ENCODE data around the gene MAST1.

DNA sequence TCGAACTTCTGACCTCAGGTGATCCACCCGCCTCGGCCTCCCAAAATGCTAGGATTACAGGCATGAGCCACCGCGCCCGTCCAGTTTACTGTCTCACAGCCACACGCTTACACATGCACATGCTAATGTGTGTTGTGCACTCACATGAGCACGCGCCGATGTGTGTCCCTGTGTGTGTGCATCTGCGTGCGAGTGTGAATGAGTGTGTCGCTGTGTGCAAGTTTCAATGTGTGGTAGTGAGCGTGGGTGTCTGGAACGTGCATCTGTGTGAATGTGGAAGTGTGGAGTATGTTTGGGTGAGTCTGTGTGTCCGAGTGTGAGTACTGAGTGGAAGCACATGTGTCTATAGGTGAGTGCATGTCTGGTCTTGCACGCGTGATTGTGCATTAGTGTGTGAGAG, 4.2 kb downstream of the MAST1 start:
- no peak for TF ChIP-seq CTCF (IDR thresholded peaks at IDR 0.05)
- TF ChIP-seq POLR2A (IDR thresholded peaks at IDR 0.05; ENCODE audit: low read depth) = no peak
- TF ChIP-seq EP300 (IDR thresholded peaks at IDR 0.05) = no peak
- no peak for TF ChIP-seq POLR2AphosphoS5 (IDR thresholded peaks at IDR 0.05)
